ENCODE results near the gene ZNHIT1. TPM values are rescaled to one million over a fixed set of nuclear protein-coding genes. Genes with fewer than 3 reads are reported as not detected.

The ZNHIT1 gene
- total and polyA plus RNA-seq, 2 of the 8 experiments (the other 6 are each of a cell fraction or from before 2014, with no cell fraction given), result 38.2 to 61.7 TPM

GRCh38 chr7:101186194-101186593, 31.8 kb upstream of the ZNHIT1 start:
- no peak overlapping the region for H3K14ac ChIP-seq (ENCODE audit: insufficient read length)
- no peak overlapping the region for H2BK20ac ChIP-seq (ENCODE audit: low read length)
- H3K4me3 ChIP-seq (ENCODE audit: extremely low read depth in 1 of 4, insufficient read depth in 2 of 4, low read depth in 3 of 4, low read length in 4 of 4), result no peak overlapping the region
- H3K4me1 ChIP-seq (replicated peaks in 1 of 4; ENCODE audit: control insufficient read depth in 3 of 4, insufficient read depth in 4 of 4, low read length in 3 of 4), result peaks cover 0 to 2% (median under 1%) of the 10 kb centered on the region in 4 experiments; a peak in 3 of 7 replicates
- H4K20me1 ChIP-seq (replicated peaks in 1 of 2; ENCODE audit: control insufficient read depth in 1 of 2, insufficient read depth in 2 of 2, low read length in 2 of 2), result no peaks in the 10 kb centered on the region
- H3K36me3 ChIP-seq (ENCODE audit: control insufficient read depth in 2 of 4, insufficient read depth in 4 of 4, low read length in 3 of 4), result no peaks in the 10 kb centered on the region
- H4K5ac ChIP-seq (ENCODE audit: insufficient read length, low read depth, low read length), result no peak overlapping the region
- CTCF ChIA-PET (ENCODE audit: partially characterized antibody), result interaction anchor here (1.2 to 1.6 kb wide), 3 partner anchors 9 to 44 kb away, joined by 4 to 6 read pairs (median 5); no protein-coding TSS in a partner anchor
- no peak overlapping the region for H3K9ac ChIP-seq (replicated peaks in 1 of 4; ENCODE audit: extremely low read depth in 1 of 4, low read depth in 3 of 4, low read length in 3 of 4)
- no peak overlapping the region for H2BK12ac ChIP-seq (ENCODE audit: low read depth, low read length)
- no peak overlapping the region for H3K18ac ChIP-seq (ENCODE audit: extremely low read depth, low read length)
- no peak for DNase-seq (ENCODE audit: low read depth in 1 of 2, low spot score in 2 of 2)
- no peak overlapping the region for H3K27ac ChIP-seq (ENCODE audit: low read depth, low read length)
- no peak for FAIRE-seq
- no peaks in the 10 kb centered on the region for H3K79me1 ChIP-seq (ENCODE audit: low read depth, low read length)
- H3K23ac ChIP-seq (ENCODE audit: insufficient read length), result no peak overlapping the region
- H2AFZ ChIP-seq (ENCODE audit: low read length), result no peak overlapping the region
- H2AK5ac ChIP-seq (ENCODE audit: low read depth, low read length), result no peak overlapping the region
- POLR2A ChIA-PET (ENCODE audit: partially characterized antibody), result interaction anchor here (1.1 kb wide), 1 partner anchor 19 kb away, joined by 3 read pairs; no protein-coding TSS in a partner anchor
- H3K27me3 ChIP-seq (replicated peaks in 1 of 4; ENCODE audit: control insufficient read depth in 3 of 4, extremely low read depth in 1 of 4, insufficient read depth in 3 of 4, low read length in 3 of 4), result peaks cover 0 to 3% (median 1%) of the 10 kb centered on the region in 4 experiments; a peak in 1 of 7 replicates
- WGBS, 2 experiments (ENCODE audit: extremely low coverage in 1 of 2, insufficient coverage in 1 of 2, insufficient read length in 1 of 2, insufficient replicate concordance in 2 of 2, low coverage in 1 of 2, low lambda C conversion rate in 2 of 2, missing lambda C conversion rate in 1 of 2), result 87% methylated on average over 6 of the region's 6 CpGs; no CpG with 5 or more reads in 1 of the 2 experiments
- H3K79me2 ChIP-seq (ENCODE audit: control insufficient read depth in 1 of 2, insufficient read depth in 2 of 2, low read length in 2 of 2), result no peaks in the 10 kb centered on the region
- no peak overlapping the region for H3K56ac ChIP-seq (replicated peaks; ENCODE audit: insufficient read length, low read depth, low read length)
- H2BK120ac ChIP-seq (replicated peaks; ENCODE audit: low read depth, low read length), result no peak overlapping the region
- H2BK5ac ChIP-seq (ENCODE audit: low read depth, low read length), result no peak overlapping the region
- H4K8ac ChIP-seq (ENCODE audit: extremely low read depth, insufficient read depth, low read length), result no peak overlapping the region
- no peak overlapping the region for H3K4me2 ChIP-seq (ENCODE audit: insufficient read depth in 1 of 2, low read depth in 2 of 2, low read length in 2 of 2)
- no peaks in the 10 kb centered on the region for H3K23me2 ChIP-seq (ENCODE audit: low read depth, low read length)
- H3K4ac ChIP-seq (replicated peaks; ENCODE audit: insufficient read length, low read depth, low read length), result no peak overlapping the region
- H4K91ac ChIP-seq (replicated peaks; ENCODE audit: insufficient read length, low read length), result no peak overlapping the region
- no peak overlapping the region for H2BK15ac ChIP-seq (ENCODE audit: low read length)
- no peaks in the 10 kb centered on the region for H3K9me3 ChIP-seq (ENCODE audit: insufficient read depth in 2 of 2, low read depth in 1 of 2, low read length in 1 of 2)
- TF ChIP-seq CEBPB (IDR thresholded peaks at IDR 0.05; ENCODE audit: low read depth, low read length), result no peak
- TF ChIP-seq RNF2 (IDR thresholded peaks at IDR 0.05; ENCODE audit: borderline replicate concordance, low read depth, low read length, missing control alignments, poor library complexity, severe bottlenecking), result no peak
- no peak for TF ChIP-seq POLR2A (IDR thresholded peaks at IDR 0.05; ENCODE audit: control extremely low read depth in 1 of 2, low read depth in 2 of 2, low read length in 2 of 2)
- TF ChIP-seq GTF2F1 (IDR thresholded peaks at IDR 0.05; ENCODE audit: borderline replicate concordance, low read depth, low read length), result no peak
- no peak for TF ChIP-seq TBP (IDR thresholded peaks at IDR 0.05; ENCODE audit: low read depth, low read length)
- TF ChIP-seq E2F6 (IDR thresholded peaks at IDR 0.05), result no peak
- TF ChIP-seq CBX5 (IDR thresholded peaks at IDR 0.05; ENCODE audit: low read depth, low read length), result no peak
- TF ChIP-seq TCF12 (IDR thresholded peaks at IDR 0.05; ENCODE audit: low read depth, low read length), result no peak
- TF ChIP-seq EGR1 (IDR thresholded peaks at IDR 0.05; ENCODE audit: borderline replicate concordance, low read depth, low read length), result no peak
- TF ChIP-seq HDAC2 (IDR thresholded peaks at IDR 0.05; ENCODE audit: borderline replicate concordance in 1 of 2, low read depth in 2 of 2, low read length in 2 of 2), result no peak
- TF ChIP-seq BACH1 (IDR thresholded peaks at IDR 0.05; ENCODE audit: low read length), result no peak
- no peak for TF ChIP-seq KDM1A (IDR thresholded peaks at IDR 0.05; ENCODE audit: borderline replicate concordance, low read length)
- no peak for TF ChIP-seq SIX5 (IDR thresholded peaks at IDR 0.05; ENCODE audit: low read depth, low read length)
- no peak for TF ChIP-seq TAF7 (optimal IDR thresholded peaks at IDR 0.05; ENCODE audit: borderline replicate concordance, low read depth, low read length)
